ENCODE results near the gene FOXP1. TPM values are rescaled to one million over a fixed set of nuclear protein-coding genes. Genes with fewer than 3 reads are reported as not detected.

Gene FOXP1
- total RNA-seq, 2 experiments from 2014 or later, result 144 to 152 TPM

DNA sequence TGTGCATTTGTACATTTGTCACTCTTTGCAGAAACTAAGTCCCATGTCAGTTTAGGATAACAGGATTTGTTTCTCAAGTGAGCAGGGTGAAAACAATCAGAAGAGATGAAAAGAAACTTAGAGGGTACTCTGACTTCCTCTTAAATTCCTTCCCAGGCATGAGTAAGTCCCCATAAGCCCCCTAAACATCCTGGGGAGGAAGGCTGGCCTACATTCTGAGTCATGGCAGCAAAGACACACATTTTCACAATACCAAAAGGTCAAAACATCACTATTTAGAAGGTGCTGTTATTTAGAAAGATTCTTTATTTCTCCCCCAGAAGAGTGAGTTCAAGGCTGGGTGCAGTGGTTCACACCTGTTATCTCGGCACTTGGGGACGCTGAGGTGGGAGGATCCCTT is 7.6 kb upstream of the FOXP1 start:
- ChIA-PET CTCF (no interaction called here), POLR2A (no interaction called here)

DNA sequence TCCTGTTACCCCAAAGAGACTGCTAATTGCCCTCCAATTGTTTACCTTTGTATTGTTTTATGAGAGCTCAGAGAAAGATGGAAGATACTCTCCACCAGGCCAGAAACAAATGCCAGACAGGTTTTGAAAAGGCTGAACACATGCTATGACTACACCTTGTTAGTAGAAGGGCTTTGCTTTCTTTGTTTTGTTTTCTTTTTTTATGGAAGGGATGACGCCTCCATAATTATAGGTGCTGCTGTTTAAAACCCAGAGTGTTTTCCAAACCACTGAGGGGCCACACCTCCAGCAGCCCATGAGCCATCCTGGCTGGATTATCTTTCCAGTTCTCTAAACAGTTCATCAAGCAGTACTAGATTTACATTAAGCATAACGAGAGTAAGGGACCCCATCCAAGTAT is 5.6 kb upstream of the FOXP1 start:
- CTCF ChIA-PET, result no interaction called here
- POLR2A ChIA-PET, result no interaction called here

DNA sequence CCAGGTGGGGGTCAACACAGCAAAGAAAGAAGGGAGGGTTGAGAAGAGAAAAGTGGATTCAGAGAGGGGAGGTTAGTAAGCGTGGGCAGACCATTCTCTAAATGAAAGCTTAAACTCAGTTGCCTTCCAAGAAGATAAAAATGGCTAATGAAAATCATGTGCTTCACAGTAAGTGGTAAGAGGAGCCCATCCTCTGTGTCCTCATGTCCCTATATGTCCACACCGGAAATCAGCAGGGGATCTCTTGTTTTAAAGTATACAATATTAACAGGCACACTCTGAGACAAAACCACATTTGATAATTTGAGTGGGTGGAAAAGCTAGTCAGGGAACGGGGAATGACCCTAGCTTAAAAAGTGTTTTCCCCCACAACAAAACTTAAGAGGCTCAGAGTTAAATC is 4.4 kb upstream of the FOXP1 start:
- ChIA-PET CTCF (no interaction called here), POLR2A (no interaction called here)

DNA sequence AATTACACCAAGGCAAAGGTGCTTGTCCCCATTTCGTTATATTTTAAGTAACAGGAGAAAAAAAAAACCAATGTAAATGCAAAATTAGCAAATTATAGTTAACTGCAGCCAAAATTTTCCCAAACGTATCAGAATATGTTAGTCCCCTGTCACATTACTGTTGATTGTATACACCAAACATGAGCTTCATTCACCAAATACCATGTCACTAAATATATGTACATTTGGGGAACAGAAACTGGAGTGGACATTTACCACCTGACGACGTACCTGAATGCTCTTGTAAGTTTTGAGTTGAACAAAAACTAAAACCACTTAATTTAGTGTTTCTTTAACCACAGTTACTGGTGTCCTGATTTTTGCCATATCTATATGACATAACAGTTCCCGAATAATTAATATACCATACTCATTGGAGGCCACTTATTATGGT is 3.3 kb upstream of the FOXP1 start:
- ChIA-PET CTCF (interaction anchor here (1.3 kb wide), 1 partner anchor 95 kb away, joined by 4 read pairs; no protein-coding TSS in a partner anchor), POLR2A (no interaction called here)

DNA sequence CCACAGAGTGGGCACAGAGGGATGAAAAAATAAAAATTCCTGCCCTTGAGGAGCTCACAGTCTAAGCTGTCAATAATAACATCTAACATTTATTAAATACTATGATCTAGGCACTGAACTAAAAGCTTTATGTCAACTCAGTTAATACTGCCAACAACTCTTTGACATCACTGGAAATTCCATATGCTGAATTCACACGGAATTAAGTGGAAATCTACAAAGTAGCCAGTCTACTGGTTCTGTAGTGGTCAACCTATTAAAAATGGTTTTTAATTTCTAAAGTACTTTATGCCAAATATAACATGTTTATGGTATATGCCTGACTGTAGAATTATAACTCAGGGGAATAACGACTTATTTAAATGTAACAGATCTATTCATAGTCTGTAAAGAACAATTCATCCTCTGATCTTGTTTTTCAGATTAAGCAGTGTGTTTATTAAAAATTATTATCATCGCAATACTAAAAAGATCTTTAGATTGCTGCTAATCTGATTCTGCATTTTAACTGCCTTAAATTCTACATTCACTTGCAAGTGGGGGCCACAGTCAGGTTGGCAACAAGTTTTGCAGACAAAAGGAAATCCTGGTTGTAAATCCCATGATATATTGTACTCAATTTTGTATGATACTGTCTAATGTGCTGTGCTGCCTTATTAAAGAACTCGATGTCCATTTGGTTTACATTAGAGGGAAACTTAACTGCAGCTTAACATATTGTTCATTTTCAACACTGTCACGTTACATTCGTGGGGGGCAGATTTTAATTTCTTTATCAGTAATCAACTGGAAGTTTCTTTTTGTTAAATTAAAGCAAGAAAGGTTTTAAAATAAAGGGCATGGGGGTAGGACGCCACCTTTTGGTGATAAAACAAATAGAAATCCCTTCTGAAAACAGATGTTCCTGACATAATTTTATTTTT is 2.6 kb upstream of the FOXP1 start:
- ChIA-PET CTCF (interaction anchor here (1.3 to 1.4 kb wide), 3 partner anchors 12 to 1035 kb away, joined by 3 to 4 read pairs (median 4); no protein-coding TSS in a partner anchor), POLR2A (no interaction called here)

- POLR2A ChIA-PET, result interaction anchor here (1.0 to 1.2 kb wide), 2 partner anchors 130 to 554 kb away, joined by 3 to 4 read pairs; no protein-coding TSS in a partner anchor
- CTCF ChIA-PET, result interaction anchor here (1.3 to 1.4 kb wide), 2 partner anchors 13 to 1034 kb away, joined by 3 to 4 read pairs; no protein-coding TSS in a partner anchor
Measured at GRCh38 chr3:71585131-71585530, 1.6 kb upstream of the FOXP1 start.

GRCh38 chr3:71584394-71585011 is 975 bp upstream of the FOXP1 start:
- POLR2A ChIA-PET, result interaction anchor here (0.6 to 1.2 kb wide), 3 partner anchors 130 to 553 kb away, joined by 3 to 4 read pairs (median 3); no protein-coding TSS in a partner anchor

DNA sequence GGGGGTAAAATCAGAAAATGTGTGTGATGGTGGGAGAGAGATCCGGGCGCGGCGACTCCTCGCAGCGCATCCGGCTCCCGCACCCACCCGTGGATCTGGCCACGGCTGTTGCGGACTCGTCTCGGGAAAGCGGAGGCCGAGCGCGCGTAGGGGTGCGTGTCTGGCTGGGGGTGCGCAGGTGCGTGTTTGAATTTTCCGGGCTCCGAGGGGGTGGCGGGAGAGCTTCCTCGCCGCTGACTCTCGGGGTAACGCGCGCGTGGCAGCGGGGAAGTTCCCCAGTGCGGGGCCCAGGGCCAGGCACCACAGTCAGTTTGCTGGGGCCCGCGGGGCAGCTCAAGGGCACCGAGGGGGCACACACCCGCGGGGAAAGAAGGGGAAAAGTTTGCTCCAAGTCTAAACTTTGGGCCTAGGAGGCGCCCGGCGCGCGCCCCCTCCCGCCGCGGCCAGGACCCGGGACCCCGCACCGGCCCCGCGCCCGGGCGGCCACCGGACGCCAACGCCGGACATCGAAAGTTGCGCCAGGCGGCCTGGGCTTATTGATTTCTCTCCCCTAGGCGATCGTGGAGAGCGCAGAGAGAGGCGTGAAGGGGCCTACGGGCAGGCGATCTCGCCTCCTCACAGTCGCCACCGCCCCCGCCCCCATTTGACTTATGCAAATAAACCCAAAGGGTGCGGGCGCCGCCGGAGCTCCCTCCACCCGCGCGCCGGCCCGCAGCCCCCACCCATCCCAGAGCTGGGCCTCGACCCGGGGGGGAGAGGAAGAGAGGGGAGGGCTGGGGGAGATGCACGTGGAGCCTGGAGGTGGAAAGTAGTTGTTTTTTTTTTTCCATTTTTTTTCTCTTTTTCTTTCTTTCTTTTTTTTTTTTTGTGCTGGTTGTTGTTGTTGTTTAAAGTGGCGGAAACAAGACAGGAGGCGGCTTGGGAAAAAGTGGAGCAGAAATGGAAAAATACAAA is 639 bp downstream of the FOXP1 start:
- ChIA-PET POLR2A (interaction anchor here (0.6 to 1.9 kb wide), 17 partner anchors 19 to 599 kb away, joined by 3 to 11 read pairs (median 4); no protein-coding TSS in a partner anchor), CTCF (interaction anchor here (1.1 kb wide), 1 partner anchor 333 kb away, joined by 3 read pairs; no protein-coding TSS in a partner anchor)

More at GRCh38 chr3:71584394-71585011, 975 bp upstream of the FOXP1 start:
- CTCF ChIA-PET, result interaction anchor here (1.4 kb wide), 1 partner anchor 1034 kb away, joined by 4 read pairs; no protein-coding TSS in a partner anchor

DNA sequence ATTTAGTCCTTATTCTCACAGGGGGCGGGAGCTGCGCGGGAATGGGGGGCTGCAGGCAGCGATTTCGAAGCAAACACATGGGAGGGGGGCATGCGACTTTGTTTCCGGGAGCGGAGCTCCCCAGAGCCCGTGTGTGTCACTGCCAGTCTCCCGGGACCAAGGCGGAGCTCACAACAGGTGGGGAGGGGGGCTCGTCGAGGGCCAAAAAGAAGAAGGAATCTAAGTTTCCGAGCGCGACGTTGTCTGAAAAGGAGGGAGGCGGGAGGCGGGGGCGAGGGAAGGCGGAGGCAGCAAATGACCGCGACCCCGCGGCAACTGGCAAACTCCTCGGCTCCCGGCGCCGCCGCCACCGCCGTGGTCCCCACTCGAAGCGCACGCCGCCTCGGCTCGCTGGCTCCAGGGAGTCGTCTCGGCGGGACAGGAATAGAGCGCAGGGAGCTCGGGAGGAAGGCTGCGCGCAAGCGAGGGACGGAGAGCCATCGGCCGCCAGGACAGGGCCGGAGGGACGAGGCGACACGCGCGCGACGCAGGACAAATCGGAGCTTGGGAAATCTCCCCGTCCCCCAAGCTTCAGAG is 1.4 kb downstream of the FOXP1 start:
- ChIA-PET CTCF (interaction anchor here (1.1 kb wide), 1 partner anchor 332 kb away, joined by 3 read pairs; no protein-coding TSS in a partner anchor), POLR2A (interaction anchor here (0.6 to 1.9 kb wide), 14 partner anchors 19 to 517 kb away, joined by 3 to 11 read pairs (median 4); no protein-coding TSS in a partner anchor)

DNA sequence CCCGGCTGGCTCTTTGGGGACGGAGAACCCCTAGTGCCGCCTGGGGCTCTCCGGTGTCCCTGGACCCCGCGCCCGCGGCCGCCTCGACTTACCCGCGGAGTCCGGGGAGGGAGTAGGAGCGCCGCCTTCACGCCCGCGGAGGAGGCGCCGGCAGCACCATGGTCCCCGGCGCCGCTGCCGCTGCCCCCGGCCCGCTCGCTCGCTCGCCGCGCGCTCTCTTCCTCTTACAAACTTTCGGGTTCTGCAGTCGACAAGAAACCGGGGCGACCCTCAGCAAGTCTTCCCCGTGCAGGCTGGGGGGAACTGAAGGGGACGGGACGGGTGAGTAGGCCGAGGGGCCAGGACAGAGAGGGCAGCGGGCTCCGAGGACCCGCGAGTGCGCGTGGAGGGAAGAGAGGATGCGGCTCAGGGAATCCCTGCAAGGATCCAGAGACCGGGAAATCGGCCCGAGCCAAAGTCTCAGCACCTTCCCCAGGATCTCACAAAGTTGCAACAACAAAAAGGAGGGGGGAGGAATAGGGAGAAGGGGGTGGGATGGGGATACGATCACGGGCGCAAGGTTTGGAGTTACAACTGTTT is 2.0 kb downstream of the FOXP1 start:
- ChIA-PET CTCF (interaction anchor here (1.1 kb wide), 1 partner anchor 332 kb away, joined by 3 read pairs; no protein-coding TSS in a partner anchor), POLR2A (interaction anchor here (0.7 to 1.5 kb wide), 5 partner anchors 20 to 165 kb away, joined by 3 to 9 read pairs (median 5); no protein-coding TSS in a partner anchor)

DNA sequence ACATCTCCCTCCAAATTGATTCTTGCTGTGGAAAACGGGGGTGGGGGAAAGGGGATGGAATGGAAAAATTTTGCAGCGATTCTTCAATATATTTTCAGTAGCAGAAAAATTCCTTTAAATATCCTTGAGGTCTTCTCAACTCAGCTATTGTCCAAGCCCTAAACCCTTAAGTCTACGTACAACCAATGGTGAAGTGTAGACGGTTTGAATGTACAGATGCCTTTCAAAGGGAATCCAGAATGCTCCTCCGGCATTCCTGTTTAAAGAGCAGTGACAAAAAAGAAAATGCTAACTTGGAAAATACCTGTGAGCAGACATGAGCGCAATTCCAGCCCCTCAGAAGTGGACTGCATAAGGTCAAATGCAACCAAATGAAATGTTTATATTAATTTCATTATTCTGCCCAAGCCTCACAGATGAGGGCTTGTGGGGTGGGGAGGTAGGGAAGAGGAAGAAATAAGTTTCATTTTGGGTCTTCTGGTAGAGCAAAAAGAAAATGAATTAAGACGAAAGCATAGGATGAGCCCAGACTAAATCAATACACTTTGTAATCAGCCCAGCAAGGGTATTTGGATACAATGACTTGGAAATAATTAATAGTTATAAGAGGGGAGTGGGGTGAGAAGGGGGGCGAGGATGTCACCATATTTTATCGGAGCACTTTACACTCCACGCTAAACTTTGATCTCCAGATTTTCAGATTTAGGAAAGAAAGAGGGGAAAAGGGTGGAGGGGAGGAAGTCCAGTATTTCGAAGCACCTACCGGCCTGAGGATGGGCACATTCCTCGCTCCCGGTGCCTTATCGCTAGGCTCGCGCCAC is 2.7 kb downstream of the FOXP1 start:
- CTCF ChIA-PET, result interaction anchor here (0.7 kb wide), 1 partner anchor 225 kb away, joined by 3 read pairs; no protein-coding TSS in a partner anchor
- POLR2A ChIA-PET, result no interaction called here

- CTCF ChIA-PET, result interaction anchor here (0.7 kb wide), 2 partner anchors 224 to 255 kb away, joined by 3 read pairs; no protein-coding TSS in a partner anchor
Measured at GRCh38 chr3:71579935-71580406, 3.6 kb downstream of the FOXP1 start.

DNA sequence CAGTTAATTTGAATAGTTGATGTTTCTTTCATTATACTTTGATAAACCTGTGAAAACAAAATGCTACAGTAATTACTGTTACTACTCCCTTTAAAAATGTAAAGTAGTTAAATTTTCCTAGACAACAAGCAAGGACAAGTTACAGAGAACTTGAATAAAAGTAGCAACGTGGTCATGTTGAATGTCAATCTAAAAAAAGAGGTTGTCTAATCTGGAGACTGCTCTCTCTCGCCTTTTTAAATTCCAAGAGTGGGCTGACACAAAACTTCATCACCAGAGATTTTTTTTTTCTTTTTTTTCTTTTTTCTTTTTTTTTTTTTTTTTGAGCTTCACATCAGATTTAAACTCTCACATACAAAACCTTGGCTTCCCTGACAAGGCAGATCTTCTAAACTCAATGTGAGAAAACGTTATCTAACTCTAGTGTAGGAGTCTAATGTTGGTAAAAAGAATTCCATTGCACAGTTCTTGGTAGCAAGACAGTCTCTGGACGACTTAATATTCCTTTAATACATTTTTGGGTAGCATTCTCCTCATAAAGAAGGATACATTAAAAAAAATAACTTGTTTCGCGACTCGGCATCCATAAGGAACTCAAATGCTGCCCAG is 4.1 kb downstream of the FOXP1 start:
- CTCF ChIA-PET, result interaction anchor here (0.7 kb wide), 1 partner anchor 254 kb away, joined by 3 read pairs; no protein-coding TSS in a partner anchor
- POLR2A ChIA-PET, result interaction anchor here (0.6 kb wide), 2 partner anchors 518 to 823 kb away, joined by 4 to 6 read pairs; no protein-coding TSS in a partner anchor

More at GRCh38 chr3:71579935-71580406, 3.6 kb downstream of the FOXP1 start:
- POLR2A ChIA-PET, result interaction anchor here (0.6 kb wide), 2 partner anchors 518 to 824 kb away, joined by 4 to 6 read pairs; no protein-coding TSS in a partner anchor

- ChIA-PET CTCF (no interaction called here), POLR2A (no interaction called here)
Measured at GRCh38 chr3:71578054-71578751, 5.3 kb downstream of the FOXP1 start.

DNA sequence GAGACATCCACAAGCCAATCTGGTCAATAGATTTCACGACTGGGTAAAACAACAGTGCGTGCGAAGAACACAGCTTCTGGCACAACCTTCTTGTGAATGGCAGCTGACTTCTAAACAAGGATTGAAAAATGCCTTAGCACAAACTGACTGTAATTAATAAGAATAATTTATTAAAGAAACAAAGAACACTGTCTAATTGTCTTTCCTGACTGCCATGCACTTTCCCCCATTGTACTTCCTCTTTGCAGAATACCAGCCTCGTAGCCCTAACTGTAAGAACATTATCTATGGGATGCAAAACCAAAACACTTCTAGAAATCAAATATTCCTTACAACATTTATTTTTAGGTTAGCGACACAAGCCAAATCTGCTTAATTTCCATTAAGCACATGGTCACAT is 6.5 kb downstream of the FOXP1 start:
- ChIA-PET POLR2A (interaction anchor here (0.6 kb wide), 1 partner anchor 204 kb away, joined by 3 read pairs; no protein-coding TSS in a partner anchor), CTCF (no interaction called here)

- POLR2A ChIA-PET, result no interaction called here
- CTCF ChIA-PET, result no interaction called here
Measured at GRCh38 chr3:71575433-71575832, 8.1 kb downstream of the FOXP1 start.

All from activated CD8-positive, alpha-beta memory T cell treated with anti-CD3 and anti-CD28 coated beads for 36 hours (primary cell).